Body of pancreas (tissue), 4 donors: ENCODE measurements around the gene PEX14. TPM values are rescaled to one million over a fixed set of nuclear protein-coding genes. Genes with fewer than 3 reads are reported as not detected.

Experiments
- ATAC-seq: fragments of 150-250 bp; one replicate; pipeline ENCODE4 v1.9.1; 2016
- DNase-seq, 4 donors: peaks; one replicate each; pipeline ENCODE4 v3.0.0-alpha.2; 2019
- H3K27ac ChIP-seq, 4 donors: fragments of 200-600 bp; sonication (generic); 1 replicate in 3 of 4; 2 replicates in 1 of 4; pipeline versions ENCODE4 v1.5.1 to v1.6.1; 2016 to 2019; ENCODE audit warnings: mild to moderate bottlenecking in 1 of 4, mixed read lengths in 1 of 4, moderate library complexity in 1 of 4
- H3K27me3 ChIP-seq, 2 donors: fragments of 200-600 bp; sonication (generic); one replicate each; pipeline ENCODE4 v1.6.0; 2016; ENCODE audit warnings: mild to moderate bottlenecking in 1 of 2
- H3K36me3 ChIP-seq, 2 donors: fragments of 200-600 bp; sonication (generic); replicated peaks in 1 of 2; 2 replicates each; pipeline ENCODE4 v1.5.1; 2016; ENCODE audit warnings: low read depth in 2 of 2; ENCODE audit not compliant: insufficient read depth in 1 of 2
- H3K4me1 ChIP-seq: fragments of 200-600 bp; sonication (generic); one replicate; pipeline ENCODE4 v1.6.0; 2016
- H3K4me3 ChIP-seq, 2 donors: fragments of 200-600 bp; sonication (generic); 1 replicate in 1 of 2; 2 replicates in 1 of 2; pipeline ENCODE4 v1.5.1; 2016 to 2019
- H3K9me3 ChIP-seq, 3 donors: fragments of 200-600 bp; sonication (generic); 1 replicate in 2 of 3; 2 replicates in 1 of 3; pipeline ENCODE4 v1.5.1; 2016
- POLR2A ChIP-seq, 3 donors: fragments of 450-650 bp; IDR thresholded peaks; one replicate each; pipeline ENCODE4 v1.6.1; 2016; ENCODE audit warnings: antibody characterized with exemption in 3 of 3, mild to moderate bottlenecking in 2 of 3
- WGBS, 2 donors: methylation state at CpG; one replicate each; pipeline ENCODE4 v1.1.5; 2017; 5-methylcytosine and 5-hydroxymethylcytosine counted together
- intact Hi-C: fragments of 100-400 bp; cut with DNase I; formaldehyde crosslinking; loops from one replicate; pipeline ENCODE4 v1.15.1; 2023
- total RNA-seq, 2 donors: library from RNA; depleted of rRNA; stranded (reverse); fragments of >200 nt; gene quantifications; one replicate each; pipeline ENCODE4 v1.1.0, GENCODE V29; 2016
- TF ChIP-seq, protein P1 (sequence below), 7 experiments: fragments of 450-650 bp in 4 of 7; fragments of 200-600 bp in 3 of 7; sonication (generic) in 3 of 7; IDR thresholded peaks; one replicate each; pipeline ENCODE4 v1.5.1; 2016 to 2019; ENCODE audit warnings: antibody characterized with exemption in 7 of 7

Gene PEX14
- total RNA-seq, 2 donors from 2014 or later, result 8.6 to 8.8 TPM

- H3K27me3 ChIP-seq, result no peaks in the 10 kb centered on the region
- no peak for DNase-seq
- intact Hi-C loops, result no loop called here
- peaks cover 39% of the 10 kb centered on the region for H3K4me1 ChIP-seq
- H3K4me3 ChIP-seq, result no peak overlapping the region
- TF ChIP-seq, protein P1, sequence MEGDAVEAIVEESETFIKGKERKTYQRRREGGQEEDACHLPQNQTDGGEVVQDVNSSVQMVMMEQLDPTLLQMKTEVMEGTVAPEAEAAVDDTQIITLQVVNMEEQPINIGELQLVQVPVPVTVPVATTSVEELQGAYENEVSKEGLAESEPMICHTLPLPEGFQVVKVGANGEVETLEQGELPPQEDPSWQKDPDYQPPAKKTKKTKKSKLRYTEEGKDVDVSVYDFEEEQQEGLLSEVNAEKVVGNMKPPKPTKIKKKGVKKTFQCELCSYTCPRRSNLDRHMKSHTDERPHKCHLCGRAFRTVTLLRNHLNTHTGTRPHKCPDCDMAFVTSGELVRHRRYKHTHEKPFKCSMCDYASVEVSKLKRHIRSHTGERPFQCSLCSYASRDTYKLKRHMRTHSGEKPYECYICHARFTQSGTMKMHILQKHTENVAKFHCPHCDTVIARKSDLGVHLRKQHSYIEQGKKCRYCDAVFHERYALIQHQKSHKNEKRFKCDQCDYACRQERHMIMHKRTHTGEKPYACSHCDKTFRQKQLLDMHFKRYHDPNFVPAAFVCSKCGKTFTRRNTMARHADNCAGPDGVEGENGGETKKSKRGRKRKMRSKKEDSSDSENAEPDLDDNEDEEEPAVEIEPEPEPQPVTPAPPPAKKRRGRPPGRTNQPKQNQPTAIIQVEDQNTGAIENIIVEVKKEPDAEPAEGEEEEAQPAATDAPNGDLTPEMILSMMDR (IDR thresholded peaks at IDR 0.05), result no peak
- WGBS, 2 donors, result 95 to 96% methylated on average over 8 of the region's 8 CpGs
- H3K27ac ChIP-seq, result no peak overlapping the region
- no peaks in the 10 kb centered on the region for H3K9me3 ChIP-seq
- ATAC-seq, result no peak
- H3K36me3 ChIP-seq, result peaks cover 0 to 8% of the 10 kb centered on the region in 2 donors
These were observed 187.4 kb downstream of the PEX14 start for GRCh38 chr1:10662090-10662688.

DNA sequence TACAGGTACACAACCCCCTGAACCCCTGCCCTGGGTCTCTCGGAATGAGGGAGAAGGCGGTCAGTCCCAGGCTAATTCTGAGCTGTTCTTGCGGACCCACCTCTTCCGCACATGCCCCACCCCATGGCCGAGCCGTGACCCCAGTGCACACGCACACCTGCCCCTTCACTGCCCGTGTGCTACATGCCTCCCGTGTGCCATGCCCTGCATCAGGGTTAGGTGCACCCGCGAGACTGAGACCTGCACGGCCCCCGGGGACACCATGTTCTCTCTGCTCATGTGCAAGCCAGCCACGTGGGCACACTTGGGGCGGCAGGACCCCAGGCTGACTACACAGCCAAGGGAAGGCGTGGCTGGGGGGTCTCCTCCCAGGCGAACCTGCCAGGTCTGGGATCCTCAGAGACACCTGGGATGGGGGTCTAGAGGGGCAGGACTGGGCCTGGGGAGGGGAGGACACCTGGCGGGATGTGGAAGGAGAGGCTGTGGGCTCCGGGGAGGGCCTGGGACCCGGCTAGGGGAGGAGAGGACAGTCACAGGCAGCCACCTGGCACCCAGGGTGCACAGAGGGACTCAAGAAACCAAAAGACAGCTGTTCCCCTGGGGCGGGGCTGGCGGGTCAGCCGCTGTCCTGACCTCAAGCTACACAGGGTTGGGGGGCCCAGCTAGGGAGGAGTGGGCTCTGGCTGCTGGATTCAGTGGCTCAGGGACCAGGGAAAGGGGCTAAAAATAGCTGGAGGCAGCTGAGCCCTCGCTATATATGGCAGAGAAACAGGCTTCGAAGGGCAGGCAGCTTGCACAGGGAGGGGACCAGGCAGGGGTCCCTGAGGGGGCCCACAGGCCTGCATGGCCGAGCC lies 188.3 kb downstream of the PEX14 start:
- H3K36me3 ChIP-seq, result peaks cover 0 to 7% of the 10 kb centered on the region in 2 donors
- WGBS, 2 donors, result 78 to 92% methylated on average over 20 to 24 of the region's 26 CpGs
- DNase-seq (no peak), ATAC-seq (no peak)
- peaks cover 43% of the 10 kb centered on the region for H3K4me1 ChIP-seq
- intact Hi-C loops, result no loop called here
- TF ChIP-seq, protein P1 (IDR thresholded peaks at IDR 0.05), result no peak
- no peak for TF ChIP-seq POLR2A (IDR thresholded peaks at IDR 0.05)
- H3K9me3 ChIP-seq, result no peaks in the 10 kb centered on the region
- no peaks in the 10 kb centered on the region for H3K27me3 ChIP-seq
- H3K27ac ChIP-seq, result peak overlapping the region in 2 of 4 donors; percentile 40 to 57
- no peak overlapping the region for H3K4me3 ChIP-seq

DNA sequence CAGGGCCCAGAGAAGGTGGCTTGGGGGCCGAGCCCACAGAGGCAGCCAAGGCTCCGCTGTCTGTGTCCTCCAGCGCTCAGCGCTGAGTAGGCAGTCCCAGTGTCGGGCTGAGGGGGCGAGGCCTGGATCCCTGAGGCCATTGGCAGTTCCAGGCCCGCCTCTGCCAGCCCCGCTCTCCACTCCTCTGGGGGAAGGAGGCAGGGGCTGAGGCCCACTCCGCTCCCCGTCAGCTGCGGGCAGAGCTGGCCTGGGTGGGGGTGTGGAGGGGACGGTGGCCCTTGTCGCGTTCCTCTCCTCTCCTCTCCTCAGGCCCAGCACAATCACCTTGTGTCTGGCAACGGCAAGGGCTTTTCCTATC lies 188.9 kb downstream of the PEX14 start:
- H3K27me3 ChIP-seq, result no peaks in the 10 kb centered on the region
- H3K27ac ChIP-seq, result peak overlapping the region in 3 of 4 donors; percentile 37 to 57 (median 40)
- 28 to 49% methylated on average over 4 to 15 of the region's 15 CpGs for WGBS, 2 donors
- H3K36me3 ChIP-seq, result peaks cover 0 to 5% of the 10 kb centered on the region in 2 donors
- TF ChIP-seq, protein P1 (IDR thresholded peaks at IDR 0.05), result no peak
- no peak for TF ChIP-seq POLR2A (IDR thresholded peaks at IDR 0.05)
- ATAC-seq (peak; percentile 47), DNase-seq (peak; percentile 39 to 78 (median 66))
- H3K9me3 ChIP-seq, result no peaks in the 10 kb centered on the region
- H3K4me1 ChIP-seq, result peaks cover 49% of the 10 kb centered on the region
- no peak overlapping the region for H3K4me3 ChIP-seq
- intact Hi-C loops, result no loop called here

- ATAC-seq (no peak), DNase-seq (peak in 2 of 4 donors; percentile 45 to 54)
- intact Hi-C loops, result no loop called here
- 31 to 42% methylated on average over 8 to 15 of the region's 15 CpGs for WGBS, 2 donors
- Histone ChIP-seq H3K36me3 (peaks cover 0 to 2% of the 10 kb centered on the region in 2 donors), H3K4me3 (no peak overlapping the region), H3K27me3 (no peaks in the 10 kb centered on the region), H3K4me1 (peaks cover 53% of the 10 kb centered on the region), H3K27ac (peak overlapping the region in 3 of 4 donors; percentile 37 to 57 (median 40)), H3K9me3 (no peaks in the 10 kb centered on the region)
- TF ChIP-seq, protein P1 (IDR thresholded peaks at IDR 0.05), result no peak
- TF ChIP-seq POLR2A (IDR thresholded peaks at IDR 0.05), result no peak
These were observed 189.5 kb downstream of the PEX14 start for GRCh38 chr1:10664251-10664650.
